B cell (primary cell): ENCODE data around the gene GINS2. TPM values are rescaled to one million over a fixed set of nuclear protein-coding genes. Genes with fewer than 3 reads are reported as not detected.

Experiments
- ATAC-seq: fragments of 200-7000 bp; cut with Tn5 transposase; one replicate; pipeline ENCODE4 v1.10.0; 2021; ENCODE audit warnings: low read depth, mild to moderate bottlenecking, moderate number of reproducible peaks, moderate library complexity
- CTCF ChIA-PET: fragments of 350-600 bp; sonication (Branson Sonifier 250); formaldehyde crosslinking; loops from one replicate; lab custom pipeline; 2021; ENCODE audit warnings: antibody characterized with exemption, inconsistent platforms; lab: Charles Lee
- POLR2A ChIA-PET: fragments of 350-600 bp; sonication (Branson Sonifier 250); formaldehyde crosslinking; loops from one replicate; lab custom pipeline; 2021; ENCODE audit warnings: antibody characterized with exemption; lab: Charles Lee
- DNase-seq: peaks from one replicate; pipeline ENCODE4 v3.0.0; 2013
- H2AFZ ChIP-seq: 2 replicates; pipeline ENCODE4 v1.6.1; 2012; ENCODE audit warnings: mild to moderate bottlenecking, low read depth, low read length; ENCODE audit not compliant: insufficient read depth, poor library complexity, severe bottlenecking
- H3K27ac ChIP-seq, 2 donors: 1 replicate in 1 of 2; 2 replicates in 1 of 2; pipeline ENCODE4 v1.5.1; 2012 to 2013; ENCODE audit warnings: low read length in 2 of 2, mild to moderate bottlenecking in 2 of 2, moderate library complexity in 1 of 2
- H3K27me3 ChIP-seq, 4 experiments: fragments of 200-600 bp in 1 of 4; sonication (generic) in 1 of 4; replicated peaks in 1 of 4; 1 replicate in 2 of 4; 2 replicates in 2 of 4; pipeline versions ENCODE4 v1.6.1 to v1.7.0; 2013 to 2016; ENCODE audit warnings: low read length in 3 of 4, mild to moderate bottlenecking in 2 of 4, mixed read lengths in 1 of 4, moderate library complexity in 1 of 4; ENCODE audit not compliant: insufficient read depth in 4 of 4, control insufficient read depth in 3 of 4; ENCODE audit errors: control extremely low read depth in 1 of 4
- H3K36me3 ChIP-seq, 2 experiments: replicated peaks in 1 of 2; 1 replicate in 1 of 2; 2 replicates in 1 of 2; pipeline versions ENCODE4 v1.6.1 to v1.7.1; 2013; ENCODE audit warnings: low read length in 1 of 2; ENCODE audit not compliant: insufficient read depth in 2 of 2, control insufficient read depth in 1 of 2; ENCODE audit errors: control extremely low read depth in 1 of 2, extremely low read depth in 1 of 2
- H3K4me1 ChIP-seq, 2 donors: fragments of 200-600 bp in 1 of 2; sonication (generic) in 1 of 2; 1 replicate in 1 of 2; 2 replicates in 1 of 2; pipeline versions ENCODE4 v1.5.1 to v1.6.1; 2013 to 2017; ENCODE audit warnings: low read length in 2 of 2; ENCODE audit not compliant: control insufficient read depth in 2 of 2, insufficient read depth in 2 of 2
- H3K4me2 ChIP-seq: replicated peaks from 2 replicates; pipeline ENCODE3; 2012; ENCODE audit warnings: mild to moderate bottlenecking, low read depth, low read length; ENCODE audit not compliant: poor library complexity, severe bottlenecking
- H3K4me3 ChIP-seq, 5 experiments: fragments of 200-600 bp in 1 of 5; sonication (generic) in 1 of 5; 1 replicate in 3 of 5; 2 replicates in 2 of 5; pipeline versions ENCODE4 v1.5.1 to v1.7.0; 2011 to 2016; ENCODE audit warnings: low read length in 4 of 5, mild to moderate bottlenecking in 4 of 5, low read depth in 2 of 5, control low read depth in 1 of 5, moderate library complexity in 1 of 5; ENCODE audit not compliant: insufficient read depth in 1 of 5; ENCODE audit errors: control extremely low read depth in 1 of 5, extremely low read depth in 1 of 5
- H3K79me2 ChIP-seq: fragments of 200-600 bp; sonication (generic); one replicate; pipeline ENCODE4 v1.6.0; 2016; ENCODE audit warnings: low read length; ENCODE audit not compliant: control insufficient read depth, insufficient read depth
- H3K9ac ChIP-seq: fragments of 200-600 bp; sonication (generic); 2 replicates; pipeline ENCODE4 v1.6.1; 2017; ENCODE audit warnings: mild to moderate bottlenecking, low read length, moderate library complexity
- H3K9me3 ChIP-seq, 3 donors: one replicate each; pipeline versions ENCODE4 v1.6.1 to v1.7.1; 2013; ENCODE audit warnings: low read length in 2 of 3; ENCODE audit not compliant: control insufficient read depth in 2 of 3, insufficient read depth in 1 of 3; ENCODE audit errors: control extremely low read depth in 1 of 3
- H4K20me1 ChIP-seq: 2 replicates; pipeline ENCODE4 v1.6.0; 2012; ENCODE audit warnings: mild to moderate bottlenecking, low read length; ENCODE audit not compliant: insufficient read depth, control insufficient read depth, poor library complexity, severe bottlenecking
- H3K27ac Mint-ChIP-seq: one replicate; pipeline ENCODE4 v1.8.0; 2021; ENCODE audit warnings: mixed read lengths
- H3K27me3 Mint-ChIP-seq: one replicate; pipeline ENCODE4 v1.8.0; 2021; ENCODE audit warnings: mixed read lengths
- H3K4me1 Mint-ChIP-seq: one replicate; pipeline ENCODE4 v1.8.0; 2021; ENCODE audit warnings: mixed read lengths
- H3K4me3 Mint-ChIP-seq: one replicate; pipeline ENCODE4 v1.8.0; 2021; ENCODE audit warnings: mixed read lengths
- H3K9me3 Mint-ChIP-seq: one replicate; pipeline ENCODE4 v1.8.0; 2022; ENCODE audit warnings: mixed read lengths; ENCODE audit not compliant: insufficient read depth
- CTCF ChIP-seq: fragments of 200-600 bp; IDR thresholded peaks from one replicate; pipeline ENCODE4 v1.8.0; 2022; ENCODE audit warnings: antibody characterized with exemption, mild to moderate bottlenecking
- EZH2 ChIP-seq: IDR thresholded peaks from 2 replicates; pipeline ENCODE4 v1.6.1; 2012; ENCODE audit warnings: borderline replicate concordance, low read depth, mild to moderate bottlenecking, moderate library complexity, low read length; ENCODE audit not compliant: insufficient read depth, poor library complexity, severe bottlenecking
- WGBS: methylation state at CpG from one replicate; pipeline ENCODE4 v1.1.5; 2013; ENCODE audit warnings: missing lambda C conversion rate; ENCODE audit not compliant: insufficient coverage; 5-methylcytosine and 5-hydroxymethylcytosine counted together
- intact Hi-C: fragments of 100-400 bp; cut with micrococcal nuclease; formaldehyde crosslinking; loops from one replicate; pipeline ENCODE4 v1.10.0; 2022
- polyA plus RNA-seq: library from polyadenylated mRNA; depleted of rRNA; stranded (reverse); fragments of >200 nt; gene quantifications from 2 replicates; pipeline ENCODE4 v1.2.3, GENCODE V29; 2012
- total RNA-seq, 2 donors: library from RNA; stranded (reverse); fragments of 120-200 nt in 1 of 2; gene quantifications; 1 replicate in 1 of 2; 2 replicates in 1 of 2; pipeline versions ENCODE4 v1.2.3 to v1.2.4, GENCODE V29; 2013 to 2022

GINS2 gene
- total and polyA plus RNA-seq, 2 donors (not counting 1 experiment from before 2014, with no cell fraction given) = 0.52 to 4.2 TPM

- WGBS = 87% methylated on average over 22 of the region's 24 CpGs
These were observed 53.8 kb downstream of the GINS2 start for GRCh38 chr16:85634747-85635544.

More at GRCh38 chr16:85634747-85635544, 53.8 kb downstream of the GINS2 start:
- Histone ChIP-seq H3K79me2 (peaks cover 100% of the 10 kb centered on the region), H3K9ac (no peak overlapping the region), H4K20me1 (peaks cover 100% of the 10 kb centered on the region), H3K4me1 (no peaks in the 10 kb centered on the region), H3K36me3 (peaks cover 0 to 19% of the 10 kb centered on the region in 2 experiments), H3K4me2 (no peak overlapping the region), H3K27me3 (no peaks in the 10 kb centered on the region), H3K9me3 (peaks cover 0 to 11% (median 2%) of the 10 kb centered on the region in 3 donors), H2AFZ (no peak overlapping the region), H3K4me3 (no peak overlapping the region), H3K27ac (no peak overlapping the region)
- ATAC-seq (no peak), DNase-seq (no peak)
- Mint-ChIP-seq H3K27me3 (no peaks in the 10 kb centered on the region), H3K27ac (no peak overlapping the region), H3K9me3 (peaks cover 1% of the 10 kb centered on the region), H3K4me1 (no peaks in the 10 kb centered on the region), H3K4me3 (no peak overlapping the region)
- CTCF ChIA-PET = interaction anchor here (0.9 kb wide), 1 partner anchor 18 kb away, joined by 3 read pairs; no protein-coding TSS in a partner anchor
- intact Hi-C loops = no loop called here
- POLR2A ChIA-PET = no interaction called here
- TF ChIP-seq CTCF (no peak), EZH2 (no peak)
